NCI-H526 (cell line): ENCODE results near the gene SACS.

Experiments used
- DNase-seq, 2 experiments: peaks; one replicate each; lab custom pipeline; 2025; lab: John Stamatoyannopoulos, UW

SACS gene

GRCh38 chr13:23289917-23290357, 143.6 kb downstream of the SACS start:
- no peak for DNase-seq

- no peak for DNase-seq
Measured at GRCh38 chr13:23288995-23289394, 144.5 kb downstream of the SACS start.

DNA sequence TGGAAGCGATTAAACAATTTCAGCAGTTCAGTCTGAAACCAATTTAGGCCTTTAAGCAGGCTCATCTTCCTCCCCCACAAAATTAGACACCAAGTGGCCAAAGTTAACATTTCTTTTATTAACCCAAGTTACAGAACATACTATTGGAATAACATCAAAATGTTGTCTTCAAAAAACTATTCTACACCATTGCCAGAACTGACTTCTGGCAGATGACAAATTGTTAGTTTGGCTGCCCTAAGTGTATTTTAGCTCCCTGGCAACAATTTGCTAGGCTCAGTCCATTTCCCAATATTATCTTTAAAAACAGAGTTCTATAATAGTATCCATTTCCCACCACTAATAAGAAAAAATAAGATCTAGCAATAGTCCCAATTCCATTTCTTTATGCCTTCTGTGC, 144.9 kb downstream of the SACS start:
- DNase-seq = no peak

- DNase-seq = no peak
Measured at GRCh38 chr13:23279321-23279720, 154.2 kb downstream of the SACS start.
